Endometrial microvascular endothelial cells (primary cell): Measurements from ENCODE around the gene MLLT10. TPM values are rescaled to one million over a fixed set of nuclear protein-coding genes. Genes with fewer than 3 reads are reported as not detected.

ENCODE experiments used
- in situ Hi-C: cut with HindIII; loops from 2 replicates; pipeline ENCODE4 v1.10.0; 2017; ENCODE audit warnings: low sequenced_read_pairs, low pct_unique_long_range_greater_than_20kb; ENCODE audit errors: inconsistent ontology term
- total RNA-seq: library from RNA; depleted of rRNA; stranded (reverse); fragments of >200 nt; gene quantifications from one replicate; pipeline ENCODE4 v1.2.3, GENCODE V29; 2015; ENCODE audit errors: inconsistent ontology term

The MLLT10 gene
- total RNA-seq, 1 donor from 2014 or later: 19.2 TPM

DNA sequence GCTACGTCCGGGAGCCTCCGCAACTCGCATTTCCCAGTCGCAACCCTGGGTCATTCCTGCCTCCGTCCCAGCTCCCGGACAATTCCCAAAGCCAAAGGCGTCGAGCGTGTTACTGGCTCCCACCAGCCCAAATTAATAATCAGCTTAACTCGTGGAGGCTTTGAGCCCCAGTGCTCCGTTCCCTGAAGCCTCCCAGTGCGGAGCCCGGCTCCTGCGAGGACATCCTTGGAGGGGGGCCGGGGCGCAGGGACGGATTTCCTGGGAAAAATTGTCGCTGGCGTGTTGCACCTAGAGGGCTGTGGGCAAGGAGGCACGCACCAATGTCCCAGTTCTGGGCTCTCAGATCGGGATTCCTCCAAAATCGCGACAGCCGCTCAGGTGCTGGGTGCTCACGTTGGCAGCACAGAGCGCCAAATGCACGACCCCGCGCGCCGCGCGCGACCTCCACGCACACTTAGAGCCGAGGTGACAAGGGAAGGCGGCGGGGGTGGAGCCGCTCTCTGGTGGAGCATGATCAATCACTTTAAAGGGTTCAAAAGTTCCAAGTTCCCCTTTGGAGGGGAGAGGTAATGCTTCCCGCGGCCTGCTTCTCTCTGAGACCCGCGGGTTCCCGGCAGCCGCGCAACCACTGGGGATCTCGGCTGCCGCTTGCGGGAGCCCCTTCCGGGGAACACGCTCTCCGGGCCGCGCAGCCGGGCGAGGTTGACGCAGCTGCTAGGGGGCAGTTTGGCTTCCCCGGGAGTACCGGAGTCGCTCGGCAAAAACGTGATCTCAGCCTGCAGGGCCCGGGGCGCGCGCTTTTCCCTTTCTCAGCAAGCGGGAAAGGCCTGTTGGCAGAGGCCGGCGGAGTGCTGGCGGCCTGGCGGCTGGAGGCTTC is 34.1 kb upstream of the MLLT10 start:
- in situ Hi-C loops: loop anchor here (25.0 kb wide), 1 partner anchor 163 kb away; no protein-coding TSS in a partner anchor

- in situ Hi-C loops: loop anchor here (25.0 kb wide), 1 partner anchor 163 kb away; no protein-coding TSS in a partner anchor
Measured at GRCh38 chr10:21500578-21500910, 33.5 kb upstream of the MLLT10 start.

DNA sequence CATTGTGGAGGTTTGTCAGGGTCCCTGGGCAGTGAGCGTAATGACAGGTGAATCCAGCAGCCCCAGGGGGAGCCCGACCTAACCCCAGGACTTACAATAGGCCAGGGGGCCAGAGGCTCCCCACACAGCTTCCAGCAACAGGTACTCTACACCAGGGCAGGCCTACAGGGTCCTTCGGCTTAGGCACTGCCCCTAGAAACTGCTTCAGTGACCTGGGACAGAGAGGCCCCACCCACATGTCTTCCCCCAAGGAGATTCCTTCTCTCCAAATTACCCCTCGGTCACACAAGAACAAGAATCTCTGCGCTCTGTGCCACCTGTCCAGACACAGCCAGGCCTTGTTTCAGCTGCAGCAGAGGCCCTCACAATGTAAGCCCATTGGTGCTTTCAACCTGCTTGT is 32.9 kb upstream of the MLLT10 start:
- in situ Hi-C loops: loop anchor here (25.0 kb wide), 1 partner anchor 164 kb away; no protein-coding TSS in a partner anchor

GRCh38 chr10:21501731-21502347 is 32.2 kb upstream of the MLLT10 start:
- in situ Hi-C loops: loop anchor here (25.0 kb wide), 1 partner anchor 165 kb away; no protein-coding TSS in a partner anchor

GRCh38 chr10:21502348-21502740 is 31.7 kb upstream of the MLLT10 start:
- in situ Hi-C loops: loop anchor here (25.0 kb wide), 1 partner anchor 165 kb away; no protein-coding TSS in a partner anchor

GRCh38 chr10:21503542-21503941 is 30.5 kb upstream of the MLLT10 start:
- in situ Hi-C loops: loop anchor here (25.0 kb wide), 1 partner anchor 166 kb away; no protein-coding TSS in a partner anchor

DNA sequence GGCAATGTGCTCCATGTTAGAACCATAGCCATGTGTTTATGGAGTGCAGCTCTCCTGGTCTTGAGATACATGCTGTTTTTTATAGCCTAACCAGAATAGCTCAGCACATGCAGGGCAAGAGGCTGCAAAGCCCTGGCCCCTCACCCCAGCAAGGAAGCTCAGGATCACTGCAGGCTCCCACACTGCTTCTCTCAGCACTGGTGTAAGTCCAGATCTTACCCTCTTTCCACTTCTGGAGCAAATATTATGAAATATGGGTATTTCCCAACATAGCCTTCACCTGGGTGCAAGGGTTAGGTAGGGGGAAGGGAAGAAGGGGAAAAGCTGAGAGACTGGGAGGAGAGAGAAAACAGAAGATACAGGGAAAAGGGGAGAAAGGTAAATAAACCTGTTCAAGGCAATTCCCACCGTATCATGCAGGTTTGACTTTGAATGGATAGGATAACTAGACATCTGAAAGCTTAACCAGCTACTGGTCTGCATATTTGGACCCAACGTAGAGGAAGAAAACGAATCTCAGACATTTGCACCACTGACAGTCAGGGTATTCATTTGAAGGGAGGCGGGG is 28.2 kb upstream of the MLLT10 start:
- in situ Hi-C loops: loop anchor here (25.0 kb wide), 1 partner anchor 168 kb away; no protein-coding TSS in a partner anchor

- in situ Hi-C loops: loop anchor here (25.0 kb wide), 1 partner anchor 169 kb away; no protein-coding TSS in a partner anchor
Measured at GRCh38 chr10:21506351-21506750, 27.7 kb upstream of the MLLT10 start.

- in situ Hi-C loops: loop anchor here (25.0 kb wide), 1 partner anchor 170 kb away; no protein-coding TSS in a partner anchor
Measured at GRCh38 chr10:21507150-21507549, 26.9 kb upstream of the MLLT10 start.

- in situ Hi-C loops: loop anchor here (25.0 kb wide), 1 partner anchor 172 kb away; no protein-coding TSS in a partner anchor
Measured at GRCh38 chr10:21508706-21509331, 25.2 kb upstream of the MLLT10 start.

GRCh38 chr10:21509341-21510240 is 24.4 kb upstream of the MLLT10 start:
- in situ Hi-C loops: loop anchor here (25.0 kb wide), 1 partner anchor 172 kb away; no protein-coding TSS in a partner anchor

- in situ Hi-C loops: loop anchor here (25.0 kb wide), 1 partner anchor 173 kb away; no protein-coding TSS in a partner anchor
Measured at GRCh38 chr10:21510241-21511094, 23.6 kb upstream of the MLLT10 start.

DNA sequence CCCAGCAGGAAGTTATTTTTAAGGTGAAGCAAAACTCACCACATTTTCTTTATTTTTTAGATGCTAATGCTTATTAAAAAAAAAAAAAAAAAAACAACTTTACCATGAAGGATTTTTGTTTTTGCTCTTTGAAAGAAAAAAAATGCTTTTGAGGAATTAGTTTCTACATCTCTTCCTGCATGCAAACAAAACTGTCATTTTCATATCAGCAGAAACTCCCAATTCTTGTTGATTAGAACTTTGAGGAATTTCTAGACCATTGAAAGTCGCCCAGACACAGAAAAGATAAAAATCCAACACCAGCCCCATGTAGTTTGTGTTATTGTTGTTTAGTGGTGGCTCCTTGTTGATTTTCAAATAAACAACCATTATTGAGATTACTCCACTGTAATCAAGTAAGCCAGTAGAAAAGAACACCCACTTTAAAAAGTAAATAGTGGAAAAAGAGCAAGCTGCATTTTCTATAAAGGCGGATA is 22.9 kb upstream of the MLLT10 start:
- in situ Hi-C loops: loop anchor here (25.0 kb wide), 1 partner anchor 174 kb away; no protein-coding TSS in a partner anchor

DNA sequence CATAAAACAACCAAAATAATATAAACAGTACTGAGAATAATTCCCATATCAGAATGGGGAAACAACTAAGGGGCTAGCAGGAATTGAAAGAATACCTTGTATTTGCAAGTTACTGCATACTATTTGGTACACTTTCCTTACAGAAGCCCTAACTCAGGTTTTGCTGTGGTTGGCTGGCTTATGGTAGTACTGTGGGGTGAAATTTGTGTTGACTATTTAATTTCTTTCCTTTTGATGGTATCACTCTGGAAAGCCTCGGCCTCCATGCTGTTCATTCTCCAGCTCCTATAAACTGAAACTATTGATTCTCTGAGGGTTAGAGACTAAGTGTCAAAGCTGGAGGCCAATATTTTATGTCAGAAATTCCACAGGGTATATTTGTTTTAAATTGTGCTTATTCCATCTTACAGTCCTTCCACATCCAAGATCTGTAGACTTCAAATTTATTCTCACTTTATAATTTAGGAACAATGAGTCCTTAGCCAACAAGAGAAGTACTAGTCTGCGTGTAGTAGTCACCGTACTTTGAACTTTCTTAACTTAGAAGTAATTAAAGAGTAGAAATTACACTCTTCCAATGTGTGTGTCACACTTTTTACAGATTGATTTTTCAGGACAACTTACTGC is 22.0 kb upstream of the MLLT10 start:
- in situ Hi-C loops: loop anchor here (25.0 kb wide), 1 partner anchor 175 kb away; no protein-coding TSS in a partner anchor

DNA sequence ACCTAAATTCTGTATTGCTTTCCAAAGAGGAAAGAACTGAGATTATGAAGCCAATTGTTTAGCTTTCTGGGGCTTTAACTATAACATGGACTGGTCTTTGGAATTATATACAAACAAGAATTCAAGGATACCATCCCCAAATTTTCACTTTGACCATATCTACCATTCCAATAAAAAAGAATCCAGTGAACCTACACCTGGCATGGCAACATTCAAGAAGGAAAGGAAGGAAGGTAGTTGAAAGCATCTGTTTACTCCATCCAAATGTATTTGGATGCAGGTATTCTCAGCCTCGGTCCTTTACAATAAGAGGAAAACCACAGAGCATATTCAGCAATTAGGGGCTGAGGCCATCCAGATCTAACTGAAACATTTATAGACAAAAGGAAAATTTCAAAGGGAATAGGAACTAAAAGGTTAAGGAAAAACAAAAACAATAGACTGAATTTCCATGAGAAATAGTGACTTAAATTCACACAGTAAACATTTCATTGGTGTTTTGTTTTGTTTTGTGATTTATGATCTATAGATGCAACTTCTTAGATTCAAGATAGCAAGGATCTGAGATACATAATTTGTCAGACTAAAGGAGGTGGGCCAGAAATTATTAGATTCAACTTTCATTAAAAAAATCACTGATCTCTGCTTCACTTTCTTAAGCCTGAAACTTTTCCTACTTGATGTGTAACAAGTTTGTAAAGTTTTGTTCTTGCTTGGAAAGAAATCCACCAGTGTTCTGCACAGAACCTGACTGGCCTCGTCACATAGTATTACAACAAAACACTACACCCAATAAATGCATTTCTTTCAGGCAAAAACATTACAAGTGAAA is 21.2 kb upstream of the MLLT10 start:
- in situ Hi-C loops: loop anchor here (25.0 kb wide), 1 partner anchor 175 kb away; no protein-coding TSS in a partner anchor
